Activated T-cell treated with anti-CD3 and anti-CD28 coated beads, Interleukin-2, amount 50 U/mL, for 72 hours (primary cell): ENCODE results near the gene REM2. TPM values are rescaled to one million over a fixed set of nuclear protein-coding genes. Genes with fewer than 3 reads are reported as not detected.
A peak's percentile ranks its signal among the peaks of the same experiment; 100 is the strongest.
"Not testable (repeated sequence)": the region's sequence is repeated elsewhere in the genome, so short reads cannot be mapped to it uniquely, and the experiment has no call there.

Experiments used
- ATAC-seq, 2 donors: fragments of 150-1000 bp; cut with Tn5 transposase; replicated peaks in 1 of 2; 2 replicates each; pipeline ENCODE4 v1.10.0; 2021; ENCODE audit warnings: moderate library complexity in 2 of 2, mild to moderate bottlenecking in 1 of 2
- DNase-seq, 2 donors: peaks; one replicate each; pipeline ENCODE4 v3.0.0; 2021 to 2022; ENCODE audit warnings: mixed read lengths in 1 of 2
- H3K27ac Mint-ChIP-seq: one replicate; pipeline ENCODE4 v1.8.0; 2022; ENCODE audit warnings: mild to moderate bottlenecking, moderate library complexity, mixed read lengths
- H3K27me3 Mint-ChIP-seq: one replicate; pipeline ENCODE4 v1.8.0; 2022; ENCODE audit warnings: low read depth, mixed read lengths
- H3K36me3 Mint-ChIP-seq, 2 donors: one replicate each; pipeline ENCODE4 v1.8.0; 2022; ENCODE audit warnings: mixed read lengths in 2 of 2, mild to moderate bottlenecking in 1 of 2; ENCODE audit not compliant: insufficient read depth in 2 of 2
- H3K4me1 Mint-ChIP-seq: one replicate; pipeline ENCODE4 v1.8.0; 2022; ENCODE audit warnings: low read depth, mixed read lengths
- H3K4me3 Mint-ChIP-seq, 2 donors: one replicate each; pipeline ENCODE4 v1.8.0; 2022; ENCODE audit warnings: mild to moderate bottlenecking in 2 of 2, mixed read lengths in 2 of 2, moderate library complexity in 2 of 2
- H3K9me3 Mint-ChIP-seq, 2 donors: one replicate each; pipeline ENCODE4 v1.8.0; 2022; ENCODE audit warnings: mixed read lengths in 2 of 2
- total RNA-seq, 2 donors: library from RNA; stranded (reverse); gene quantifications; one replicate each; pipeline ENCODE4 v1.2.3, GENCODE V29; 2022

REM2 gene
- total RNA-seq, 2 donors from 2014 or later: 4.6 to 4.7 TPM

DNA sequence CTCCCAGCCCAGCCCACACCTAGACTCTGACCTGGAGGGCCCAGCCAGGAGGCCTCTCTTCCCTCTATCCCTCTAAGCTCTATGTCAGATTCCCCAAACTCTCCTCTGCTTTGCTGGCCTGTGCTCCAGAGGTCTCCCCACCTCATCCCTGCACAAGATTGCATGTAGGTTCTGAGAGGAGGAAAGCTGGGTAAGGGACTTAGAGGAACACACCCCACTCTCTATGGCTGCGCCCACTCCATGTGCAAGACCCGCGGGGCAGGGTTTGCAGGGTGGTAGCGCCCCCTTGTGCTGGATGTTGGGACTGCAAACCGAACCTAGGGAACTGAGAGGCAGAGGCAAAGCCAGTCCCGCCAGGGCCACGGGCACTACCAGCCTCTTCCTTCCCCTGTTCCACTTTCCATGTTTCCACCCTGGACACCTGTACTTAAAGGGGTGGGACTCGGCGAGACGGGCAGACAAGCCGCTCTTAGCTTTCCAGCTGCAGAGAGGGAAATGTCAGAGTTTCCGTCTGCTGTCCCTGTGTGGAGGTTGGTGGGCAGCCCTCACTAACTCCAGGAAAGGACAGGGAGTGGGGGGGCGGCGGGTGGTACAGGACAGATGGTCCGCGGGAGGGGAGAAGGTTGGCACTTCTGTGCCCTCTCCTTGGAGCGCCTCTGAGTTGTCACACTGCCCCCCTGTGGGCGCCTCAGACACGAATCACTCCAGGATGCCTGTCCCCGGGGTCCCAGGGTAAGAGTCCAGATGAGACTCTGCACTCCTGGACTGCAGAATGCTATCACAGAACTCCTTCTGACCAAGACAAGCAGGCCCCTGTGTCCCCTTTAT is 29.9 kb upstream of the REM2 start:
- H3K9me3 Mint-ChIP-seq: no peaks in the 10 kb centered on the region
- DNase-seq (peak; percentile 89 to 96), ATAC-seq (peak; percentile 79 to 83)
- H3K27ac Mint-ChIP-seq: peak overlapping the region; percentile 61
- H3K36me3 Mint-ChIP-seq: peaks cover 2 to 4% of the 10 kb centered on the region in 2 donors
- H3K4me3 Mint-ChIP-seq: peak overlapping the region; percentile 84 to 85
- H3K4me1 Mint-ChIP-seq: peaks cover 35% of the 10 kb centered on the region
- peaks cover 16% of the 10 kb centered on the region for H3K27me3 Mint-ChIP-seq

DNA sequence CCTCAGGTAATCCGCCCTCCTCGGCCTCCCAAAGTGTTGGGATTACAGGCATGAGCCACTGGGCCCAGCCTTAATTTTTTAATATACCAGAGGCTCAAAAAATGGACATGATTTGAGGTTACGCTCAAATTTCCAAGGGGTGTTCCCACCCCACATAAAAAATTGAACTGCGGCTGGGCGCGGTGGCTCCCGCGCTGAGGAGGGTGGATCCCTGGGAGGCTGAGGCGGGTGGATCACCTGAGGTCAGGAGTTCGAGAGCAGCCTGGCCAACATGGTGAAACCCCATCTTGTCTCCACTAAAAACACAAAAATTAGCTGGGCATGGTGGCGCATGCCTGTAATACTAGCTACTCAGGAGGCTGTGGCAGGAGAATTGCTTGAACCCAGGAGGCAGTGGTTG is 28.7 kb upstream of the REM2 start:
- not testable (repeated sequence) for DNase-seq, ATAC-seq, H3K4me3 Mint-ChIP-seq, H3K9me3 Mint-ChIP-seq, H3K27ac Mint-ChIP-seq, H3K27me3 Mint-ChIP-seq, H3K36me3 Mint-ChIP-seq
- H3K4me1 Mint-ChIP-seq: peaks cover 46% of the 10 kb centered on the region

DNA sequence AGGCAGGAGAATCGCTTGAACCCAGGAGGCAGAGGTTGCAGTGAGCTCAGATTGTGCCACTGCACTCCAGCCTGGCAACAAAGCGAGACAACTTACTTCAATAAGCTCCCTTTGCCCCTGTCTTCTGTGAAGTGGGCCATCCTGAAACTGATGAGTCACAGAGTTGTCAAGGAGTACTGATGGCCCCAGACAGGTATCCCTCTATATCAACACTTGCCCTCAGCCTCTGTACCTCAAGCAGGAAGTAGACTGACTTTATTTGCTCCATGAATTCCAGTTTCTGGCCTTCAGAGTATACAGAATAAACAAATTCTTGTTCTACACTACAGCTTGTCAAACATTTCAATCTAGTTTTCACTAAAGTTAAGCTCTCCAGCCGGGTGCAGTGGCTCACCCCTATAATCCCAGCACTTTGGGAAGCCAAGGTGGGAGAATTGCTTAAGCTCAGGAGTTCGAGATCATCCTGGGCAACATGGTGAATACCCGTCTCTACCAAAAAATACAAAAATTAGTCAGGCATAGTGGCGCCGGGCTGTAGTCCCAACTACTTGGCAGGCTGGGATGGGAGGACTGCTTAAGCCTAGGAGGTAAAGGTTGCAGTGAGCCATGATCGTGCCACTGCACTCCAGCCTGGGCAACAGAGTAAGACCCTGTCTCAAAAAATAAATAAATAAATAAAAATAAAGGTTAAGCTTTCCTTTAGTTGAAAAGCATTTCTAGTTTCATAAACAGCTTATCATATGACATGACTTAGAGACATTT is 27.9 kb upstream of the REM2 start:
- ATAC-seq: peak in 1 of 2 donors; percentile 44
- H3K27ac Mint-ChIP-seq: no peak overlapping the region
- H3K36me3 Mint-ChIP-seq: peaks cover 2 to 4% of the 10 kb centered on the region in 2 donors
- no peaks in the 10 kb centered on the region for H3K9me3 Mint-ChIP-seq
- H3K4me1 Mint-ChIP-seq: peaks cover 46% of the 10 kb centered on the region
- peak in 1 of 2 donors; percentile 43 for DNase-seq
- H3K27me3 Mint-ChIP-seq: peaks cover 9% of the 10 kb centered on the region
- peak overlapping the region in 1 of 2 donors; percentile 17 for H3K4me3 Mint-ChIP-seq

DNA sequence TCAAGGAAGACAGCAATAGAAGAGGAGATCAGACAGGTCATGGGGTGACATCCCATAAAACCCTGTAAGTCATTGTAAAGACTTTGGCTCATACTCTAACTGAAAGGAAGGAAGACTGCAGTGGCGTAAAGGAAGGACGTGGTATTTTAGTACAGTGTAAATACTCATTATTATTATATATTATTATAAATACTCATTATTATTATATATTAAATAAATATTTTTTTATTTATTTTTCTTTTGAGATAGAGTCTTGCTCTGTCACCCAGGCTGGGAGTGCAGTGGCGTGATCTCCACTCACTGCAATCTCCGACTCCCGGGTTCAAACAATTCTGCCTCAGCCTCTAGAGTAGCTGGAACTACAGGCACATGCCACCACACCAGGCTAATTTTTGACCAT is 26.6 kb upstream of the REM2 start:
- Mint-ChIP-seq H3K27ac (no peak overlapping the region), H3K4me1 (peaks cover 41% of the 10 kb centered on the region), H3K36me3 (peaks cover 2 to 4% of the 10 kb centered on the region in 2 donors), H3K4me3 (no peak overlapping the region), H3K27me3 (peaks cover 17% of the 10 kb centered on the region), H3K9me3 (no peaks in the 10 kb centered on the region)
- ATAC-seq (no peak), DNase-seq (no peak)

DNA sequence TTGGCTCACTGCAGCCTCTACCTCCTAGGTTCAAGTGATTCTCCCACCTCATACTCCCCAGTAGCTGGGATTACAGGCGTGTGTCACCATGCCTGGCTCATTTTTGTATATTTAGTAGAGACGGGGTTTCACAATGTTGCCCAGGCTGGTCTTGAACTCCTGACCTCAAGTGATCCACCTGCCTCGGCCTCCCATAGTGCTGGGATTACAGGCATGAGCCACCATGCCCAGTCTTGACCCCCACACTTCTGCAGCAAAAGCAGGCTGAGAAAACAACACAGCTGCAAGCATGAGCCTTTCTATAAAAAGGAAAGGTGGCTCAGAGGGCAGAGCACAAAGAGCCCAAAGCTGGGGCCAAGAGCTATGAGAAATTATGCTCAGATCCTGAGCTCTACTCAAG is 22.6 kb upstream of the REM2 start:
- not testable (repeated sequence) for DNase-seq, ATAC-seq, H3K9me3 Mint-ChIP-seq, H3K36me3 Mint-ChIP-seq, H3K4me3 Mint-ChIP-seq, H3K27ac Mint-ChIP-seq
- Mint-ChIP-seq H3K27me3 (peaks cover 30% of the 10 kb centered on the region), H3K4me1 (peaks cover 21% of the 10 kb centered on the region)

DNA sequence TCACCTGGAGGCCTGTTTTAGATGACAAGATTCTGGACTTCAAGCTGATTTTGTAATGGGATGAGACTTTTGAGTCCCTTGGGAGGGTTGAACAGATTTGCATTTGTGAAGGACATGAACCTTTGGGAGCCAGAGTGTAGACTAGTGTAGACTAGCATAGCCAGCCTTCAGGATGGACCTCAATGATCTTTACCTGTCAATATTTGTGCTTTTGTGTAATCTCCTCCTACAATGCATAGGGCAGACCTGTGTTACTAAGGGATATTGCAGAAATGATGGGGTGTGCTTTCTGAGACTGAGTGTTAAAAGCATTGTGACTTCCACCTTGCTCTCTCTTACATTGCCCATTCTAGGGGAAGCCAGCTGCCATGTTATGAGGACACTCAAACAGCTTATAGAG is 21.4 kb upstream of the REM2 start:
- Mint-ChIP-seq H3K4me3 (no peak overlapping the region), H3K27ac (no peak overlapping the region), H3K36me3 (peaks cover 0 to 2% of the 10 kb centered on the region in 2 donors), H3K4me1 (peaks cover 27% of the 10 kb centered on the region), H3K9me3 (no peaks in the 10 kb centered on the region), H3K27me3 (peaks cover 22% of the 10 kb centered on the region)
- no peak for DNase-seq
- ATAC-seq: no peak

DNA sequence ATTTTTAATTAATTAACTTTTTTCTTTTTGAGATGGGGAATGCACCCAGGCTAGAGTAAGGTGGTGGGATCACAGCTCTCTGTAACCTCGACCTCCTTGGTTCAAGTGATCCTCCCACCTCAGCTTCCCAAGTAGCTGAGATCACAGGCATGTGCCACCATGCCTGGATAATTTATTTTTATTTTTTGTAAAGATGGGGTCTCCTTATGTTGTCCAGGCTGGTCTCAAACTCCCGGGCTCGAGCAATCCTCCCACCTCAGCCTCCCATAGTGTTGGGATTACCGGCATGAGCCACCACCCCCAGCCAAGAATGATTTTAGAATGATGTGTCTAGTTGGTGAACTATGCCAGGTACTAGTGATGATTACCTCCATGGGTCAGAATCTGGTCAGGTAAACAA is 18.0 kb upstream of the REM2 start:
- no peak overlapping the region for H3K4me3 Mint-ChIP-seq
- DNase-seq (no peak), ATAC-seq (no peak)
- H3K9me3 Mint-ChIP-seq: no peaks in the 10 kb centered on the region
- no peaks in the 10 kb centered on the region for H3K36me3 Mint-ChIP-seq
- H3K27me3 Mint-ChIP-seq: peaks cover 22% of the 10 kb centered on the region
- H3K4me1 Mint-ChIP-seq: peaks cover 14% of the 10 kb centered on the region
- peak overlapping the region; percentile 20 for H3K27ac Mint-ChIP-seq

DNA sequence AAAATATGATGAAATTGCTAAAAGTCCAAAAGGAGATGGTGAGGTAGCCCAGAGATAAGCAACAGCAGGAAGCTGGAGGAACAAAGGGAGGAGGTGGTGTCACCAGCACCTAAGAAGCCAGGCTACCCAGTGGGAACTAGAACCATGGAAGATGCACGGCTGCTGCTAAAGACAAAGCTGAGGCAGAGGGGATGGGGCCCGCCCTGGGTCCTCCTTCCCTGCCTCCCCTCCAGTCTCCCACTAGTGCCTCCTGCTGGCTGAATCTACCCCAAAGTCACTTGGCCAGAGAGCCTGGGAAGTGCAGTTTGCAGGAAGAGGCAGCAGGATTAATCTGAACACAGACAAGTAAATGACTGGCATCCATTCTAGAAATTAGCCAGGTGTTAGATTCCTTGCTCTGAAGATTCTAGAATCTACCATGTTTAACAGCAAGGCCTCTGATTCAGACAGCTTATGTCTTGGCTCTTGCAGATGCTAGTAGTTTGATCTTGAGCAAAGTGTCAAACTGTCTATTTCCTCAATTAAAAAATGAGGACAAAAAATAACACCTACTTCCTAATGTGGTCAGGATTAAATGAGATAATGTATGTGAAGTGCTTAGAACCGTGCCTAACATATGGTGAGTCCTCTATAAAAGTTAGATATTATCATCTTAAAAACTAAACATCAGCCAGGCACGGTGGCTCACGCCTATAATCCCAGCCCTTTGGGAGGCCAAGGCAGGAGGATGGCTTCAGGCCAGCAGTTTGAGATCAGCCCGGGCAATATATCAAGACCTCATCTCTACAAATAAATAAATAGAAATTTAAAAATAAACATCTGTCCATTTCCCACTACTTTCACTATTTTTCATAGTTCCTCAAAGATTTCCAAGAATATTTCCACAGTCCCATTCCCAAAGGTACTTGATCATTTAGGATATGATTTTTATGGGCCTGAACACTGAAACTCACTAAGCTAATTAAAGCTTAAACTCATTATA is 17.3 kb upstream of the REM2 start:
- DNase-seq (no peak), ATAC-seq (no peak)
- Mint-ChIP-seq H3K27ac (peak overlapping the region; percentile 20), H3K4me3 (no peak overlapping the region), H3K4me1 (peaks cover 21% of the 10 kb centered on the region), H3K9me3 (no peaks in the 10 kb centered on the region), H3K27me3 (peaks cover 21% of the 10 kb centered on the region), H3K36me3 (no peaks in the 10 kb centered on the region)

DNA sequence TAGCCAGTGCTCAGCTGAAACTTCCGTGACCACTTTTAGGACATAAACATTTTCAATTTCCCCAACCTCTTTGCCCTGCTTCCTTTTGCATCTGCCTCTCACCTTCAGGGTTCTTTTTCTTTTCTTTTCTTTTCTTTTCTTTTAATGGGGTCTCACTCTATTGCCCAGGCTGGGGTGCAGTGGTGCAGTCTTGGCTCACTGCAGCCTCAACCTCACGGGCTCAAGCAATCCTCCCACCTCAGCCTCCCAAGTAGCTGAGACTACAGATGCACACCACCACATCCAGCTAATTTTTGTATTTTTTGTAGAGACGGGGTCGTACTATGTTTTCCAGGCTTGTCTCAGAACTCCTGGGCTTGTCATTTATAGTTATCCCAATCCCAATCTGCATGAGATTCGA is 16.1 kb upstream of the REM2 start:
- peaks cover 9% of the 10 kb centered on the region for H3K27me3 Mint-ChIP-seq
- ATAC-seq (no peak), DNase-seq (no peak)
- H3K36me3 Mint-ChIP-seq: peaks cover 0 to 2% of the 10 kb centered on the region in 2 donors
- H3K4me3 Mint-ChIP-seq: no peak overlapping the region
- peaks cover 25% of the 10 kb centered on the region for H3K4me1 Mint-ChIP-seq
- no peaks in the 10 kb centered on the region for H3K9me3 Mint-ChIP-seq
- no peak overlapping the region for H3K27ac Mint-ChIP-seq

DNA sequence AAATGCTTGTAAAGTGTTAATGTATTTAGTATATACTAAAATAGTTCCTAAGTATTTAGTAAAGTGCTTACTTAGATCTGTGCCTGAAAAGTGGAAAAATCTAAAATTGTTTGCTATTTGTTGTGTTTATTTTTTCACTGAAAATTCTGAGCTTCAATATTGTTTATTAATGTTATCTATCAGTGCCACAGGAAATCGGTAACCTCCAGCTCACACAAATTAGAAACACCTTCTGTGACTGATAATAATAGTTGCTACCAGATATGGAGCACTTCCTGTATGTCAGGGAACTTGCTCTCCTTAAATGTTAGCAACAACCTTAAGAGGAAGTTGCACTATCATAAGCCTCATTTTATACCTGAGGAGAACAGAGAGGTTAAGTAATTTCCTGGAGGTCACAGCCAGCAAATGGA is 12.2 kb upstream of the REM2 start:
- Mint-ChIP-seq H3K27ac (peak overlapping the region; percentile 93), H3K4me1 (peaks cover 37% of the 10 kb centered on the region), H3K9me3 (no peaks in the 10 kb centered on the region), H3K27me3 (no peaks in the 10 kb centered on the region), H3K36me3 (peaks cover 8 to 12% of the 10 kb centered on the region in 2 donors), H3K4me3 (peak overlapping the region; percentile 93 to 95)
- DNase-seq (no peak), ATAC-seq (peak in 1 of 2 donors; percentile 55)

DNA sequence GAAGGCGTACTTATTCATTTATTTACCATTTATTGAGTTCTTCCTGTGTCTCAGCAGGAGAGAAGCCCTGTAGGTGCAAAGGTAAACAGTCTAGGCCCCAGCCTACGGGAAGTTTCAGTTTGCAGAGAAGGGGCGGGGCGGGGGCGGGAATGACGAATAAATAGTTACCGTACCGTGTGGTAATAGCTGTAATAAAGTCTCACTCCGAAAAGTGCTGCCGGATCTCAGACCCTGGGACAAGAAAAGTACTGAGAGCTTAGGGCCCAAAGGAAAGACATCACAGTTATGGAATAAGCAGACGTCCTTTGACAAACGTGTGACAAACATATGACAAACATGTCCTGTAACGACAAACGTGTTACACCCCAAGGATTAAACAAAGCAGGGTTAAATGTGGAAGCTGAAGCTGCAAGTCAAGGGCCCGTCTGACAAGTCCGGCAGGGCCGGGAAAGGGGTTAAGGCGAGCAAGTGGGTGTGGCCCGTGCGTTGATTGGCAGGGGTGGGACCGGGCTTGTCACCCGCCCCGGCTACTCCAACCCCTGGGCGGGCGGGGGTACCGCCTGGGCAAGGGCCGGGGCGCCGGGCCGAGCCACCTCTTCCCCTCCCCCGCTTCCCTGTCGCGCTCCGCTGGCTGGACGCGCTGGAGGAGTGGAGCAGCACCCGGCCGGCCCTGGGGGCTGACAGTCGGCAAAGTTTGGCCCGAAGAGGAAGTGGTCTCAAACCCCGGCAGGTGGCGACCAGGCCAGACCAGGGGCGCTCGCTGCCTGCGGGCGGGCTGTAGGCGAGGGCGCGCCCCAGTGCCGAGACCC is 11.6 kb upstream of the REM2 start, which contains the start of gene LRP10:
Gene LRP10 (plus strand): TSS at position 517 of the 809 bp plus-strand sequence. CDS start 564 bp downstream, outside the sequence.
- Mint-ChIP-seq H3K27ac (peak within 1 kb of the TSS; percentile 93), H3K36me3 (peaks cover 12 to 16% of the 10 kb centered on the region in 2 donors), H3K9me3 (no peaks in the 10 kb centered on the region), H3K27me3 (no peaks in the 10 kb centered on the region), H3K4me3 (peak within 1 kb of the TSS; percentile 93 to 95), H3K4me1 (peaks cover 35% of the 10 kb centered on the region)
- ATAC-seq (peak; percentile 90), DNase-seq (peak; percentile 89 to 93)
